H1 (cell line): ENCODE results near the gene INPP5B. TPM values are rescaled to one million over a fixed set of nuclear protein-coding genes. Genes with fewer than 3 reads are reported as not detected.

Experiments
- CTCF ChIA-PET: fragments of 300-600 bp; sonication (Branson Sonifier 250); formaldehyde crosslinking; loops from one replicate; lab custom pipeline; 2021; ENCODE audit not compliant: partially characterized antibody; lab: Charles Lee
- POLR2A ChIA-PET: fragments of 300-600 bp; sonication (Branson Sonifier 250); formaldehyde crosslinking; loops from one replicate; lab custom pipeline; 2021; ENCODE audit warnings: inconsistent platforms; ENCODE audit not compliant: partially characterized antibody; lab: Charles Lee
- DNase-seq, 2 experiments: peaks; one replicate each; pipeline versions ENCODE4 v3.0.0 to v3.0.0-alpha.2; 2010 to 2022; ENCODE audit warnings: low spot score in 2 of 2, low read depth in 1 of 2, mixed read lengths in 1 of 2
- FAIRE-seq: peaks from 2 replicates; lab custom pipeline; 2011; peaks lifted over from hg19 to GRCh38; lab: Jason Lieb, UNC
- H2AFZ ChIP-seq: 2 replicates; pipeline ENCODE4 v1.8.1; 2012; ENCODE audit warnings: low read length, inconsistent platforms
- H2AK5ac ChIP-seq: 2 replicates; pipeline ENCODE4 v1.6.1; 2013; ENCODE audit warnings: low read depth, low read length
- H2BK120ac ChIP-seq: replicated peaks from 2 replicates; pipeline ENCODE3; 2013; ENCODE audit warnings: low read depth, low read length, inconsistent platforms
- H2BK12ac ChIP-seq: 2 replicates; pipeline ENCODE4 v1.6.1; 2013; ENCODE audit warnings: low read depth, low read length
- H2BK15ac ChIP-seq: 2 replicates; pipeline ENCODE4 v1.6.1; 2013; ENCODE audit warnings: low read length
- H2BK20ac ChIP-seq: 2 replicates; pipeline ENCODE4 v1.6.1; 2013; ENCODE audit warnings: low read length
- H2BK5ac ChIP-seq: 2 replicates; pipeline ENCODE4 v1.6.1; 2013; ENCODE audit warnings: low read depth, low read length
- H3K14ac ChIP-seq: 2 replicates; pipeline ENCODE4 v1.6.1; 2013; ENCODE audit warnings: inconsistent platforms; ENCODE audit not compliant: insufficient read length
- H3K18ac ChIP-seq: 2 replicates; pipeline ENCODE4 v1.6.1; 2013; ENCODE audit warnings: low read length; ENCODE audit errors: extremely low read depth
- H3K23ac ChIP-seq: 2 replicates; pipeline ENCODE4 v1.6.1; 2013; ENCODE audit warnings: inconsistent platforms; ENCODE audit not compliant: insufficient read length
- H3K23me2 ChIP-seq: 2 replicates; pipeline ENCODE4 v1.6.1; 2013; ENCODE audit warnings: low read depth, low read length
- H3K27ac ChIP-seq: 2 replicates; pipeline ENCODE4 v1.6.1; 2011; ENCODE audit warnings: low read depth, low read length, inconsistent platforms
- H3K27me3 ChIP-seq, 4 experiments: replicated peaks in 1 of 4; 1 replicate in 1 of 4; 2 replicates in 3 of 4; pipeline versions ENCODE4 v1.6.1 to v1.8.1; 2011 to 2013; ENCODE audit warnings: low read length in 3 of 4, mild to moderate bottlenecking in 3 of 4, inconsistent platforms in 2 of 4, mixed read lengths in 2 of 4, moderate library complexity in 1 of 4; ENCODE audit not compliant: control insufficient read depth in 3 of 4, insufficient read depth in 3 of 4; ENCODE audit errors: extremely low read depth in 1 of 4
- H3K36me3 ChIP-seq, 4 experiments: 2 replicates each; pipeline versions ENCODE4 v1.6.1 to v1.8.1; 2011 to 2013; ENCODE audit warnings: mild to moderate bottlenecking in 4 of 4, low read length in 3 of 4, moderate library complexity in 2 of 4, control low read depth in 1 of 4, inconsistent platforms in 1 of 4; ENCODE audit not compliant: insufficient read depth in 4 of 4, control insufficient read depth in 2 of 4
- H3K4ac ChIP-seq: replicated peaks from 2 replicates; pipeline ENCODE3; 2013; ENCODE audit warnings: low read length, low read depth, mixed read lengths, inconsistent platforms; ENCODE audit not compliant: insufficient read length
- H3K4me1 ChIP-seq, 4 experiments: replicated peaks in 1 of 4; 1 replicate in 1 of 4; 2 replicates in 3 of 4; pipeline versions ENCODE4 v1.6.1 to v1.8.1; 2011 to 2013; ENCODE audit warnings: low read length in 3 of 4, inconsistent platforms in 2 of 4, mixed read lengths in 1 of 4; ENCODE audit not compliant: insufficient read depth in 4 of 4, control insufficient read depth in 3 of 4
- H3K4me2 ChIP-seq, 2 experiments: 2 replicates each; pipeline versions ENCODE4 v1.6.1 to v1.8.1; 2011 to 2013; ENCODE audit warnings: low read depth in 2 of 2, low read length in 2 of 2, control low read depth in 1 of 2, inconsistent platforms in 1 of 2, mild to moderate bottlenecking in 1 of 2; ENCODE audit not compliant: insufficient read depth in 1 of 2
- H3K4me3 ChIP-seq, 4 experiments: fragments of 200-600, 300-600 bp in 1 of 4; sonication (generic), shearing (Covaris generic), sonication (Bioruptor Twin) in 1 of 4; 2 replicates each; pipeline versions ENCODE4 v1.5.1 to v1.8.1; 2011 to 2016; ENCODE audit warnings: low read length in 4 of 4, low read depth in 3 of 4, control low read depth in 2 of 4, inconsistent platforms in 2 of 4, mild to moderate bottlenecking in 2 of 4, mixed read lengths in 1 of 4, moderate library complexity in 1 of 4; ENCODE audit not compliant: insufficient read depth in 2 of 4; ENCODE audit errors: extremely low read depth in 1 of 4
- H3K56ac ChIP-seq: replicated peaks from 2 replicates; pipeline ENCODE3; 2013; ENCODE audit warnings: low read depth, mild to moderate bottlenecking, mixed read lengths, low read length, inconsistent platforms; ENCODE audit not compliant: insufficient read length
- H3K79me1 ChIP-seq: 2 replicates; pipeline ENCODE4 v1.6.1; 2013; ENCODE audit warnings: low read depth, low read length, control low read depth
- H3K79me2 ChIP-seq, 2 experiments: 2 replicates each; pipeline versions ENCODE4 v1.6.1 to v1.8.1; 2012 to 2013; ENCODE audit warnings: low read length in 2 of 2, mild to moderate bottlenecking in 2 of 2, inconsistent platforms in 1 of 2; ENCODE audit not compliant: insufficient read depth in 2 of 2, control insufficient read depth in 1 of 2
- H3K9ac ChIP-seq, 4 experiments: replicated peaks in 1 of 4; 1 replicate in 1 of 4; 2 replicates in 3 of 4; pipeline versions ENCODE4 v1.6.1 to v1.8.1; 2011 to 2013; ENCODE audit warnings: low read depth in 3 of 4, low read length in 3 of 4, control low read depth in 2 of 4, mild to moderate bottlenecking in 2 of 4, moderate library complexity in 2 of 4, inconsistent platforms in 1 of 4; ENCODE audit errors: extremely low read depth in 1 of 4
- H3K9me3 ChIP-seq, 2 experiments: 2 replicates each; pipeline versions ENCODE4 v1.6.1 to v1.8.1; 2012 to 2013; ENCODE audit warnings: mild to moderate bottlenecking in 2 of 2, moderate library complexity in 2 of 2, control low read depth in 1 of 2, inconsistent platforms in 1 of 2, low read depth in 1 of 2, low read length in 1 of 2, mixed read lengths in 1 of 2; ENCODE audit not compliant: insufficient read depth in 2 of 2
- H4K20me1 ChIP-seq, 2 experiments: replicated peaks in 1 of 2; 2 replicates each; pipeline versions ENCODE3 to v1.8.1; 2011 to 2013; ENCODE audit warnings: inconsistent platforms in 2 of 2, low read length in 2 of 2, mild to moderate bottlenecking in 1 of 2; ENCODE audit not compliant: insufficient read depth in 2 of 2, control insufficient read depth in 1 of 2
- H4K5ac ChIP-seq: 2 replicates; pipeline ENCODE4 v1.6.1; 2013; ENCODE audit warnings: low read length, low read depth, mixed read lengths, inconsistent platforms; ENCODE audit not compliant: insufficient read length
- H4K8ac ChIP-seq: 2 replicates; pipeline ENCODE4 v1.8.0; 2013; ENCODE audit warnings: mild to moderate bottlenecking, moderate library complexity, low read length, inconsistent platforms; ENCODE audit not compliant: insufficient read depth; ENCODE audit errors: extremely low read depth
- H4K91ac ChIP-seq: replicated peaks from 2 replicates; pipeline ENCODE3; 2013; ENCODE audit warnings: low read length, mixed read lengths, inconsistent platforms; ENCODE audit not compliant: insufficient read length
- CHD1 ChIP-seq: IDR thresholded peaks from 2 replicates; pipeline ENCODE4 v1.6.1; 2012; ENCODE audit warnings: low read depth, low read length, improper control_type of control experiment
- CREB1 ChIP-seq: IDR thresholded peaks from 2 replicates; pipeline ENCODE4 v1.6.1; 2012; ENCODE audit warnings: inconsistent platforms
- CTBP2 ChIP-seq: IDR thresholded peaks from 2 replicates; pipeline ENCODE4 v1.7.0; 2011; ENCODE audit warnings: borderline replicate concordance, mild to moderate bottlenecking, moderate library complexity, mixed read lengths, low read length; ENCODE audit not compliant: insufficient read depth, insufficient read length
- EP300 ChIP-seq, 2 experiments: IDR thresholded peaks; 1 replicate in 1 of 2; 2 replicates in 1 of 2; pipeline ENCODE4 v1.6.1; 2011 to 2012; ENCODE audit warnings: low read depth in 2 of 2, low read length in 2 of 2, mild to moderate bottlenecking in 2 of 2, borderline replicate concordance in 1 of 2, inconsistent platforms in 1 of 2, moderate library complexity in 1 of 2
- GTF2F1 ChIP-seq: IDR thresholded peaks from 2 replicates; pipeline ENCODE4 v1.6.1; 2012; ENCODE audit warnings: low read depth, low read length, improper control_type of control experiment, borderline replicate concordance
- HDAC6 ChIP-seq: IDR thresholded peaks from one replicate; pipeline ENCODE4 v1.7.1; 2012; ENCODE audit warnings: low read depth, mild to moderate bottlenecking, inconsistent platforms, low read length, moderate library complexity
- NANOG ChIP-seq: IDR thresholded peaks from 2 replicates; pipeline ENCODE4 v1.6.1; 2011; ENCODE audit warnings: low read length, low read depth, mild to moderate bottlenecking, inconsistent platforms; ENCODE audit not compliant: insufficient read depth, poor library complexity, severe bottlenecking
- NRF1 ChIP-seq: IDR thresholded peaks from 2 replicates; pipeline ENCODE4 v1.6.1; 2011; ENCODE audit warnings: mild to moderate bottlenecking, low read depth, low read length, improper control_type of control experiment
- POLR2AphosphoS5 ChIP-seq: IDR thresholded peaks from 2 replicates; pipeline ENCODE4 v1.6.1; 2011; ENCODE audit warnings: low read depth, low read length
- POU5F1 ChIP-seq: IDR thresholded peaks from 2 replicates; pipeline ENCODE4 v1.6.1; 2011; ENCODE audit warnings: low read depth, mild to moderate bottlenecking, low read length, moderate library complexity
- RBBP5 ChIP-seq: IDR thresholded peaks from 2 replicates; pipeline ENCODE4 v1.7.1; 2012; ENCODE audit warnings: low read depth, mild to moderate bottlenecking, inconsistent platforms, low read length, moderate library complexity, borderline replicate concordance
- RNF2 ChIP-seq: fragments of 200-900, 300-1000 bp; sonication (generic); IDR thresholded peaks from 2 replicates; pipeline ENCODE4 v1.7.1; 2016; ENCODE audit warnings: borderline replicate concordance, low read depth, mild to moderate bottlenecking, antibody characterized with exemption, low read length; ENCODE audit not compliant: poor library complexity, severe bottlenecking; ENCODE audit errors: missing control alignments
- SP4 ChIP-seq: IDR thresholded peaks from 2 replicates; pipeline ENCODE4 v1.6.1; 2012; ENCODE audit warnings: low read length, inconsistent platforms
- TBP ChIP-seq: IDR thresholded peaks from 2 replicates; pipeline ENCODE4 v1.6.1; 2011; ENCODE audit warnings: low read depth, low read length, improper control_type of control experiment
- WGBS, 2 experiments: shearing (Covaris generic) in 1 of 2; methylation state at CpG; one replicate each; pipeline versions ENCODE4 v1.1.6 to v1.1.7; 2013 to 2015; ENCODE audit warnings: low lambda C conversion rate in 2 of 2, mixed read lengths in 2 of 2, inconsistent platforms in 1 of 2, low coverage in 1 of 2, missing lambda C conversion rate in 1 of 2; ENCODE audit not compliant: insufficient replicate concordance in 2 of 2, insufficient coverage in 1 of 2, insufficient read length in 1 of 2; ENCODE audit errors: extremely low coverage in 1 of 2, missing lambda C conversion rate in 1 of 2; 5-methylcytosine and 5-hydroxymethylcytosine counted together
- polyA plus RNA-seq, 7 experiments: library from polyadenylated mRNA; depleted of rRNA in 3 of 7; stranded (reverse) in 5 of 7; unstranded in 2 of 7; fragments of >200 nt in 5 of 7; fragments of 200-250 nt in 2 of 7; gene quantifications; 1 replicate in 5 of 7; 2 replicates in 1 of 7; 4 replicates in 1 of 7; pipeline versions ENCODE4 v1.2.1 to v1.2.3, GENCODE V29; 2011 to 2013; ENCODE audit warnings: missing spikeins in 2 of 7, mixed read lengths in 2 of 7
- total RNA-seq: library from RNA; stranded (reverse); fragmentation: NEBNext Ultra II Directional; extraction: Animal tissue kit (Norgen Biotek cat#: 25700); gene quantifications from 2 replicates; pipeline ENCODE4 v1.2.1, GENCODE V29; 2021

The INPP5B gene
- total and polyA plus RNA-seq, 2 of the 8 experiments (the other 6 are each of a cell fraction or from before 2014, with no cell fraction given), result 14.0 to 23.7 TPM

GRCh38 chr1:37987679-37988078, 40.8 kb upstream of the INPP5B start:
- no peak overlapping the region for H3K56ac ChIP-seq
- H2BK15ac ChIP-seq, result no peak overlapping the region
- H3K27ac ChIP-seq, result no peak overlapping the region
- ChIA-PET CTCF (interaction anchor here (0.7 to 1.2 kb wide), 8 partner anchors 9 to 847 kb away, joined by 3 to 6 read pairs (median 4); no protein-coding TSS in a partner anchor), POLR2A (interaction anchor here (0.8 to 1.9 kb wide), 3 partner anchors 9 to 19 kb away, joined by 3 to 5 read pairs (median 3); no protein-coding TSS in a partner anchor)
- DNase-seq (no peak), FAIRE-seq (no peak)
- no peak overlapping the region for H4K8ac ChIP-seq
- no peak overlapping the region for H4K5ac ChIP-seq
- no peak overlapping the region for H3K4ac ChIP-seq
- no peaks in the 10 kb centered on the region for H3K79me1 ChIP-seq
- H3K23me2 ChIP-seq, result no peaks in the 10 kb centered on the region; the same call in 1 of the 2 replicates
- H2AK5ac ChIP-seq, result no peak overlapping the region
- no peak overlapping the region for H3K4me3 ChIP-seq
- no peak overlapping the region for H3K14ac ChIP-seq
- H4K91ac ChIP-seq, result no peak overlapping the region
- H3K9ac ChIP-seq, result no peak overlapping the region; a peak in 1 of 7 replicates
- no peak overlapping the region for H2AFZ ChIP-seq
- H3K27me3 ChIP-seq, result no peaks in the 10 kb centered on the region
- H3K4me2 ChIP-seq, result no peak overlapping the region; a peak in 1 of 4 replicates
- H2BK5ac ChIP-seq, result no peak overlapping the region
- H3K4me1 ChIP-seq, result no peaks in the 10 kb centered on the region; a peak in 1 of 7 replicates
- H3K9me3 ChIP-seq, result no peaks in the 10 kb centered on the region
- H3K18ac ChIP-seq, result no peak overlapping the region
- whole genome bisulfite sequencing, 2 experiments, result 72% methylated on average over 1 of the region's 1 CpG; no CpG with 5 or more reads in 1 of the 2 experiments
- no peak overlapping the region for H2BK120ac ChIP-seq
- H2BK20ac ChIP-seq, result no peak overlapping the region
- H4K20me1 ChIP-seq, result peaks cover 0 to 6% of the 10 kb centered on the region in 2 experiments
- H2BK12ac ChIP-seq, result no peak overlapping the region
- H3K23ac ChIP-seq, result no peak overlapping the region
- H3K79me2 ChIP-seq, result peaks cover 0 to 26% of the 10 kb centered on the region in 2 experiments; a peak in 2 of 4 replicates
- H3K36me3 ChIP-seq, result peaks cover 23 to 48% (median 43%) of the 10 kb centered on the region in 4 experiments; a peak in 7 of 8 replicates
- no peak for TF ChIP-seq EP300 (IDR thresholded peaks at IDR 0.05; ENCODE audit: borderline replicate concordance in 1 of 2, low read depth in 2 of 2, low read length in 2 of 2)
- TF ChIP-seq TBP, result no peak
- no peak for TF ChIP-seq RBBP5
- TF ChIP-seq CHD1, result no peak
- no peak for TF ChIP-seq GTF2F1
- no peak for TF ChIP-seq CTBP2
- TF ChIP-seq SP4, result no peak
- TF ChIP-seq HDAC6, result no peak
- TF ChIP-seq CREB1, result no peak
- no peak for TF ChIP-seq POLR2AphosphoS5
- TF ChIP-seq RNF2, result no peak
- no peak for TF ChIP-seq NRF1
- TF ChIP-seq POU5F1, result no peak
- TF ChIP-seq NANOG, result no peak
